Measurements from ENCODE around the gene PRR9.
"Not testable (repeated sequence)": the region's sequence is repeated elsewhere in the genome, so short reads cannot be mapped to it uniquely, and the experiment has no call there.

PRR9 gene

GRCh38 chr1:153229076-153229829 is 11.9 kb downstream of the PRR9 start:
- not testable (repeated sequence) for H3K9me3 ChIP-seq (ENCODE audit: insufficient read depth, low read depth, low read length); H3K27ac ChIP-seq (ENCODE audit: low read depth, low read length); H3K4me3 ChIP-seq (ENCODE audit: low read length); H3K27me3 ChIP-seq (ENCODE audit: insufficient read depth, low read length); H3K36me3 ChIP-seq (ENCODE audit: insufficient read depth, low read length); H3K9ac ChIP-seq (ENCODE audit: low read depth, low read length); H3K4me1 ChIP-seq (ENCODE audit: insufficient read depth, low read length)
- 65% methylated on average over 10 of the region's 12 CpGs for WGBS

GRCh38 chr1:153231363-153231762 is 14.0 kb downstream of the PRR9 start:
- H3K9ac ChIP-seq (ENCODE audit: low read depth, low read length), result no peak overlapping the region
- H3K4me1 ChIP-seq (ENCODE audit: insufficient read depth, low read length), result no peaks in the 10 kb centered on the region
- no peak overlapping the region for H3K27ac ChIP-seq (ENCODE audit: low read depth, low read length)
- H3K4me3 ChIP-seq (ENCODE audit: low read length), result no peak overlapping the region
- WGBS, result 86% methylated on average over 4 of the region's 4 CpGs
- no peaks in the 10 kb centered on the region for H3K9me3 ChIP-seq (ENCODE audit: insufficient read depth, low read depth, low read length)
- H3K27me3 ChIP-seq (ENCODE audit: insufficient read depth, low read length), result no peaks in the 10 kb centered on the region
- H3K36me3 ChIP-seq (ENCODE audit: insufficient read depth, low read length), result no peaks in the 10 kb centered on the region

GRCh38 chr1:153231785-153232184 is 14.4 kb downstream of the PRR9 start:
- Histone ChIP-seq H3K4me1 (ENCODE audit: insufficient read depth, low read length) (no peaks in the 10 kb centered on the region), H3K9me3 (ENCODE audit: insufficient read depth, low read depth, low read length) (no peaks in the 10 kb centered on the region), H3K9ac (ENCODE audit: low read depth, low read length) (no peak overlapping the region), H3K4me3 (ENCODE audit: low read length) (no peak overlapping the region), H3K27ac (ENCODE audit: low read depth, low read length) (no peak overlapping the region), H3K27me3 (ENCODE audit: insufficient read depth, low read length) (no peaks in the 10 kb centered on the region), H3K36me3 (ENCODE audit: insufficient read depth, low read length) (no peaks in the 10 kb centered on the region)
- WGBS, result 75% methylated on average over 2 of the region's 2 CpGs

- no peak overlapping the region for H3K9ac ChIP-seq (ENCODE audit: low read depth, low read length)
- no peaks in the 10 kb centered on the region for H3K4me1 ChIP-seq (ENCODE audit: insufficient read depth, low read length)
- H3K27ac ChIP-seq (ENCODE audit: low read depth, low read length), result no peak overlapping the region
- H3K36me3 ChIP-seq (ENCODE audit: insufficient read depth, low read length), result no peaks in the 10 kb centered on the region
- 72% methylated on average over 3 of the region's 3 CpGs for WGBS
- H3K4me3 ChIP-seq (ENCODE audit: low read length), result no peak overlapping the region
- H3K9me3 ChIP-seq (ENCODE audit: insufficient read depth, low read depth, low read length), result no peaks in the 10 kb centered on the region
- no peaks in the 10 kb centered on the region for H3K27me3 ChIP-seq (ENCODE audit: insufficient read depth, low read length)
Measured at GRCh38 chr1:153232553-153232952, 15.2 kb downstream of the PRR9 start.

- no peak overlapping the region for H3K4me3 ChIP-seq (ENCODE audit: low read length)
- H3K27me3 ChIP-seq (ENCODE audit: insufficient read depth, low read length), result no peaks in the 10 kb centered on the region
- 70% methylated on average over 1 of the region's 1 CpG for WGBS
- H3K27ac ChIP-seq (ENCODE audit: low read depth, low read length), result no peak overlapping the region
- H3K36me3 ChIP-seq (ENCODE audit: insufficient read depth, low read length), result no peaks in the 10 kb centered on the region
- H3K9me3 ChIP-seq (ENCODE audit: insufficient read depth, low read depth, low read length), result no peaks in the 10 kb centered on the region
- no peaks in the 10 kb centered on the region for H3K4me1 ChIP-seq (ENCODE audit: insufficient read depth, low read length)
- no peak overlapping the region for H3K9ac ChIP-seq (ENCODE audit: low read depth, low read length)
Measured at GRCh38 chr1:153233448-153233847, 16.1 kb downstream of the PRR9 start.

- Histone ChIP-seq H3K9me3 (ENCODE audit: insufficient read depth, low read depth, low read length) (no peaks in the 10 kb centered on the region), H3K27me3 (ENCODE audit: insufficient read depth, low read length) (no peaks in the 10 kb centered on the region), H3K4me3 (ENCODE audit: low read length) (no peak overlapping the region), H3K27ac (ENCODE audit: low read depth, low read length) (no peak overlapping the region), H3K4me1 (ENCODE audit: insufficient read depth, low read length) (no peaks in the 10 kb centered on the region), H3K36me3 (ENCODE audit: insufficient read depth, low read length) (no peaks in the 10 kb centered on the region), H3K9ac (ENCODE audit: low read depth, low read length) (no peak overlapping the region)
- 85% methylated on average over 2 of the region's 2 CpGs for WGBS
Measured at GRCh38 chr1:153238527-153238926, 21.1 kb downstream of the PRR9 start.

GRCh38 chr1:153242160-153242559 is 24.8 kb downstream of the PRR9 start:
- H3K4me1 ChIP-seq (ENCODE audit: insufficient read depth, low read length), result no peaks in the 10 kb centered on the region
- 71% methylated on average over 1 of the region's 1 CpG for WGBS

GRCh38 chr1:153245466-153245865 is 28.1 kb downstream of the PRR9 start:
- Histone ChIP-seq H3K9me3 (ENCODE audit: insufficient read depth, low read depth, low read length) (no peaks in the 10 kb centered on the region), H3K9ac (ENCODE audit: low read depth, low read length) (no peak overlapping the region), H3K4me3 (ENCODE audit: low read length) (no peak overlapping the region), H3K27me3 (ENCODE audit: insufficient read depth, low read length) (no peaks in the 10 kb centered on the region), H3K4me1 (ENCODE audit: insufficient read depth, low read length) (no peaks in the 10 kb centered on the region), H3K27ac (ENCODE audit: low read depth, low read length) (no peak overlapping the region), H3K36me3 (ENCODE audit: insufficient read depth, low read length) (no peaks in the 10 kb centered on the region)
- 81% methylated on average over 4 of the region's 4 CpGs for WGBS

More at GRCh38 chr1:153242160-153242559, 24.8 kb downstream of the PRR9 start:
- no peak overlapping the region for H3K4me3 ChIP-seq (ENCODE audit: low read length)
- H3K9me3 ChIP-seq (ENCODE audit: insufficient read depth, low read depth, low read length), result no peaks in the 10 kb centered on the region
- H3K27ac ChIP-seq (ENCODE audit: low read depth, low read length), result no peak overlapping the region
- H3K9ac ChIP-seq (ENCODE audit: low read depth, low read length), result no peak overlapping the region
- no peaks in the 10 kb centered on the region for H3K36me3 ChIP-seq (ENCODE audit: insufficient read depth, low read length)
- H3K27me3 ChIP-seq (ENCODE audit: insufficient read depth, low read length), result no peaks in the 10 kb centered on the region

- Histone ChIP-seq H3K27me3 (ENCODE audit: insufficient read depth, low read length) (no peaks in the 10 kb centered on the region; the same call in 1 of the 2 replicates), H3K4me1 (ENCODE audit: insufficient read depth, low read length) (no peaks in the 10 kb centered on the region), H3K27ac (ENCODE audit: low read depth, low read length) (no peak overlapping the region), H3K9me3 (ENCODE audit: insufficient read depth, low read depth, low read length) (no peaks in the 10 kb centered on the region), H3K36me3 (ENCODE audit: insufficient read depth, low read length) (no peaks in the 10 kb centered on the region), H3K9ac (ENCODE audit: low read depth, low read length) (no peak overlapping the region), H3K4me3 (ENCODE audit: low read length) (no peak overlapping the region)
- 33% methylated on average over 1 of the region's 1 CpG for WGBS
Measured at GRCh38 chr1:153246018-153246417, 28.6 kb downstream of the PRR9 start.

GRCh38 chr1:153246825-153247224 is 29.4 kb downstream of the PRR9 start:
- 52% methylated on average over 2 of the region's 2 CpGs for WGBS
- no peaks in the 10 kb centered on the region for H3K36me3 ChIP-seq (ENCODE audit: insufficient read depth, low read length)
- no peaks in the 10 kb centered on the region for H3K9me3 ChIP-seq (ENCODE audit: insufficient read depth, low read depth, low read length)
- H3K27ac ChIP-seq (ENCODE audit: low read depth, low read length), result no peak overlapping the region
- H3K9ac ChIP-seq (ENCODE audit: low read depth, low read length), result no peak overlapping the region
- no peak overlapping the region for H3K4me3 ChIP-seq (ENCODE audit: low read length)
- H3K27me3 ChIP-seq (ENCODE audit: insufficient read depth, low read length), result no peaks in the 10 kb centered on the region; the same call in 1 of the 2 replicates
- H3K4me1 ChIP-seq (ENCODE audit: insufficient read depth, low read length), result no peaks in the 10 kb centered on the region

- 69% methylated on average over 5 of the region's 5 CpGs for WGBS
- H3K9ac ChIP-seq (ENCODE audit: low read depth, low read length), result no peak overlapping the region
- H3K36me3 ChIP-seq (ENCODE audit: insufficient read depth, low read length), result no peaks in the 10 kb centered on the region
- H3K9me3 ChIP-seq (ENCODE audit: insufficient read depth, low read depth, low read length), result no peaks in the 10 kb centered on the region
- H3K4me1 ChIP-seq (ENCODE audit: insufficient read depth, low read length), result no peaks in the 10 kb centered on the region
- no peak overlapping the region for H3K27ac ChIP-seq (ENCODE audit: low read depth, low read length)
- H3K27me3 ChIP-seq (ENCODE audit: insufficient read depth, low read length), result no peaks in the 10 kb centered on the region; the same call in 1 of the 2 replicates
- no peak overlapping the region for H3K4me3 ChIP-seq (ENCODE audit: low read length)
Measured at GRCh38 chr1:153248176-153248879, 30.9 kb downstream of the PRR9 start.

Measured in HUES64 (cell line).